Trophoblast cell (in vitro differentiated cells and primary cell): Measurements from ENCODE around the gene CNTNAP4.

Source experiments
- DNase-seq, 2 donors: peaks; one replicate each; pipeline ENCODE4 v3.0.0-alpha.2; 2016
- H2AFZ ChIP-seq: 2 replicates; pipeline ENCODE4 v1.6.1; 2013; ENCODE audit warnings: low read length, moderate library complexity, mild to moderate bottlenecking; ENCODE audit not compliant: insufficient read depth, poor library complexity
- H2AK5ac ChIP-seq: 2 replicates; pipeline ENCODE4 v1.6.1; 2013; ENCODE audit warnings: mild to moderate bottlenecking, low read length
- H2BK120ac ChIP-seq: 2 replicates; pipeline ENCODE4 v1.6.1; 2013; ENCODE audit warnings: low read length, mild to moderate bottlenecking, moderate library complexity; ENCODE audit not compliant: insufficient read depth, poor library complexity
- H2BK12ac ChIP-seq: 2 replicates; pipeline ENCODE4 v1.6.1; 2013; ENCODE audit warnings: mild to moderate bottlenecking, low read length, moderate library complexity
- H2BK5ac ChIP-seq: 2 replicates; pipeline ENCODE4 v1.6.1; 2013; ENCODE audit warnings: low read length, low read depth, moderate library complexity, mild to moderate bottlenecking; ENCODE audit not compliant: poor library complexity
- H3K14ac ChIP-seq: 2 replicates; pipeline ENCODE4 v1.6.1; 2013; ENCODE audit warnings: mild to moderate bottlenecking, low read length
- H3K18ac ChIP-seq: 2 replicates; pipeline ENCODE4 v1.6.1; 2013; ENCODE audit warnings: mild to moderate bottlenecking, low read length
- H3K23ac ChIP-seq: 2 replicates; pipeline ENCODE4 v1.6.1; 2013; ENCODE audit warnings: low read length
- H3K27ac ChIP-seq: 2 replicates; pipeline ENCODE4 v1.5.1; 2013; ENCODE audit warnings: low read depth, mild to moderate bottlenecking, inconsistent platforms, low read length, moderate library complexity
- H3K27me3 ChIP-seq: 2 replicates; pipeline ENCODE4 v1.6.1; 2013; ENCODE audit warnings: inconsistent platforms, mild to moderate bottlenecking, low read length, moderate library complexity; ENCODE audit not compliant: insufficient read depth
- H3K36me3 ChIP-seq, 2 experiments: 1 replicate in 1 of 2; 2 replicates in 1 of 2; pipeline ENCODE4 v1.6.1; 2013; ENCODE audit warnings: low read length in 2 of 2, mild to moderate bottlenecking in 2 of 2, moderate library complexity in 1 of 2; ENCODE audit not compliant: insufficient read depth in 2 of 2, control insufficient read depth in 1 of 2
- H3K4ac ChIP-seq: 2 replicates; pipeline ENCODE4 v1.6.1; 2013; ENCODE audit warnings: low read depth, mild to moderate bottlenecking, low read length, moderate library complexity
- H3K4me1 ChIP-seq, 2 experiments: 1 replicate in 1 of 2; 2 replicates in 1 of 2; pipeline ENCODE4 v1.6.1; 2013; ENCODE audit warnings: low read length in 2 of 2, mild to moderate bottlenecking in 2 of 2, moderate library complexity in 1 of 2; ENCODE audit not compliant: insufficient read depth in 2 of 2, control insufficient read depth in 1 of 2
- H3K4me2 ChIP-seq: 2 replicates; pipeline ENCODE4 v1.6.1; 2013; ENCODE audit warnings: inconsistent platforms, mild to moderate bottlenecking, low read length, moderate library complexity
- H3K4me3 ChIP-seq: 2 replicates; pipeline ENCODE4 v1.5.1; 2013; ENCODE audit warnings: mild to moderate bottlenecking, low read depth, low read length, inconsistent platforms
- H3K79me1 ChIP-seq: one replicate; pipeline ENCODE4 v1.6.1; 2013; ENCODE audit warnings: low read length
- H3K79me2 ChIP-seq: 2 replicates; pipeline ENCODE4 v1.6.1; 2013; ENCODE audit warnings: low read length, mild to moderate bottlenecking; ENCODE audit not compliant: control insufficient read depth, insufficient read depth, poor library complexity
- H3K9ac ChIP-seq: 2 replicates; pipeline ENCODE4 v1.6.1; 2013; ENCODE audit warnings: mild to moderate bottlenecking, low read length
- H3K9me3 ChIP-seq: 2 replicates; pipeline ENCODE4 v1.6.1; 2013; ENCODE audit warnings: low read depth, mild to moderate bottlenecking, control low read depth, inconsistent platforms, low read length; ENCODE audit not compliant: insufficient read depth
- H4K12ac ChIP-seq: 2 replicates; pipeline ENCODE4 v1.6.1; 2013; ENCODE audit warnings: low read depth, mild to moderate bottlenecking, low read length, moderate library complexity
- H4K8ac ChIP-seq: 2 replicates; pipeline ENCODE4 v1.6.1; 2013; ENCODE audit warnings: low read depth, mild to moderate bottlenecking, low read length, moderate library complexity
- H4K91ac ChIP-seq: one replicate; pipeline ENCODE4 v1.6.1; 2013; ENCODE audit warnings: low read depth, mild to moderate bottlenecking, low read length, moderate library complexity
- WGBS: extraction: QIAGEN DNeasy Blood & Tissue Kit; methylation state at CpG from one replicate; pipeline ENCODE4 v1.1.7; 2013; ENCODE audit warnings: missing lambda C conversion rate; ENCODE audit not compliant: insufficient read length, insufficient coverage; ENCODE audit errors: extremely low coverage; 5-methylcytosine and 5-hydroxymethylcytosine counted together

Gene CNTNAP4

GRCh38 chr16:76579277-76579922 lies 302.2 kb downstream of the CNTNAP4 start:
- H3K9ac ChIP-seq, result no peak overlapping the region
- no peak overlapping the region for H3K23ac ChIP-seq
- H2BK5ac ChIP-seq, result no peak overlapping the region
- no peaks in the 10 kb centered on the region for H3K79me1 ChIP-seq
- H3K4me3 ChIP-seq, result no peak overlapping the region
- no peak overlapping the region for H2BK120ac ChIP-seq
- H3K14ac ChIP-seq, result no peak overlapping the region
- H3K79me2 ChIP-seq, result no peaks in the 10 kb centered on the region
- no peaks in the 10 kb centered on the region for H3K36me3 ChIP-seq
- no peak overlapping the region for H4K8ac ChIP-seq
- no peak overlapping the region for H4K91ac ChIP-seq
- DNase-seq, result no peak
- H3K27me3 ChIP-seq, result no peaks in the 10 kb centered on the region
- H3K9me3 ChIP-seq, result no peaks in the 10 kb centered on the region
- H4K12ac ChIP-seq, result no peak overlapping the region
- H3K27ac ChIP-seq, result no peak overlapping the region
- no peak overlapping the region for H2AFZ ChIP-seq
- no peak overlapping the region for H3K18ac ChIP-seq
- no peak overlapping the region for H2BK12ac ChIP-seq
- WGBS, result no CpG with 5 or more reads among the region's 9 CpGs
- H3K4me2 ChIP-seq, result no peak overlapping the region
- H3K4me1 ChIP-seq, result no peaks in the 10 kb centered on the region
- no peak overlapping the region for H3K4ac ChIP-seq
- no peak overlapping the region for H2AK5ac ChIP-seq

- WGBS, result no CpG with 5 or more reads among the region's 6 CpGs
These were observed 306.3 kb downstream of the CNTNAP4 start for GRCh38 chr16:76583466-76583865.

GRCh38 chr16:76583945-76584344 lies 306.7 kb downstream of the CNTNAP4 start:
- no peak overlapping the region for H3K4ac ChIP-seq
- no peaks in the 10 kb centered on the region for H3K79me2 ChIP-seq

More at GRCh38 chr16:76583466-76583865, 306.3 kb downstream of the CNTNAP4 start:
- no peak overlapping the region for H3K4me3 ChIP-seq
- no peak overlapping the region for H4K12ac ChIP-seq
- H2AK5ac ChIP-seq, result no peak overlapping the region
- no peaks in the 10 kb centered on the region for H3K36me3 ChIP-seq
- H4K8ac ChIP-seq, result no peak overlapping the region
- H2BK12ac ChIP-seq, result no peak overlapping the region
- no peak overlapping the region for H3K18ac ChIP-seq
- no peaks in the 10 kb centered on the region for H3K4me1 ChIP-seq
- no peak overlapping the region for H4K91ac ChIP-seq
- H3K79me2 ChIP-seq, result no peaks in the 10 kb centered on the region
- no peak for DNase-seq
- no peak overlapping the region for H3K4ac ChIP-seq
- H3K23ac ChIP-seq, result no peak overlapping the region
- H3K4me2 ChIP-seq, result no peak overlapping the region
- H3K9ac ChIP-seq, result no peak overlapping the region
- no peak overlapping the region for H3K27ac ChIP-seq
- no peak overlapping the region for H2BK120ac ChIP-seq
- H3K9me3 ChIP-seq, result no peaks in the 10 kb centered on the region
- H2BK5ac ChIP-seq, result no peak overlapping the region
- H2AFZ ChIP-seq, result no peak overlapping the region
- H3K79me1 ChIP-seq, result no peaks in the 10 kb centered on the region
- H3K27me3 ChIP-seq, result no peaks in the 10 kb centered on the region
- H3K14ac ChIP-seq, result no peak overlapping the region

DNA sequence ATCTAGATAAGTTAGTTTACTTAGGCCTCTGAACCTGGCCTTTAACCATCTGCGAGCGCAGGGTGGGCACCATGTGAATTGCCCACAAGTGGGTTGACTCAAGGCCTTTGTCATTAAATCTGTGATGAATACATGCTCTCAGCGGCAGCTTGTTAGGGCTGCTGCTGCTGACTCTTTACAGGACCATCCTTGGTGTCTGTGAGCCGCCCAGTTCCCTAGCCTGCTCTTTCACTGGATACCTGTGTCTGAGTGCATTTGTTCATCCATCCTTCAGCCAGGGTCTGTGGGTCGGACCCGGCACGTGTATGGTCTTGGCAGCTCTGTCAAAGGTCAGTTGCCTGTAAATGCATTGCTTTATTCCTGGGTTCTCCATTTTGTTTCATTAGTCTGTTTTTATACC lies 321.3 kb downstream of the CNTNAP4 start:
- Histone ChIP-seq H3K18ac (no peak overlapping the region), H3K27me3 (no peaks in the 10 kb centered on the region), H3K4ac (no peak overlapping the region), H2AFZ (no peak overlapping the region), H2BK5ac (no peak overlapping the region), H3K23ac (no peak overlapping the region), H3K4me3 (no peak overlapping the region), H3K9ac (no peak overlapping the region), H3K79me1 (no peaks in the 10 kb centered on the region), H3K36me3 (no peaks in the 10 kb centered on the region), H3K4me2 (no peak overlapping the region), H3K14ac (no peak overlapping the region), H4K8ac (no peak overlapping the region), H4K91ac (no peak overlapping the region), H3K9me3 (no peaks in the 10 kb centered on the region), H2BK120ac (no peak overlapping the region), H2BK12ac (no peak overlapping the region), H3K4me1 (no peaks in the 10 kb centered on the region), H2AK5ac (no peak overlapping the region), H3K79me2 (no peaks in the 10 kb centered on the region), H4K12ac (no peak overlapping the region), H3K27ac (no peak overlapping the region)
- DNase-seq, result no peak
- no CpG with 5 or more reads among the region's 7 CpGs for WGBS

More at GRCh38 chr16:76583945-76584344, 306.7 kb downstream of the CNTNAP4 start:
- Histone ChIP-seq H3K9ac (no peak overlapping the region), H3K27ac (no peak overlapping the region), H3K4me2 (no peak overlapping the region), H2BK120ac (no peak overlapping the region), H2BK5ac (no peak overlapping the region), H3K79me1 (no peaks in the 10 kb centered on the region), H3K4me1 (no peaks in the 10 kb centered on the region), H3K14ac (no peak overlapping the region), H4K12ac (no peak overlapping the region), H4K91ac (no peak overlapping the region), H4K8ac (no peak overlapping the region), H3K27me3 (no peaks in the 10 kb centered on the region), H3K18ac (no peak overlapping the region), H3K4me3 (no peak overlapping the region), H3K23ac (no peak overlapping the region), H2BK12ac (no peak overlapping the region), H2AFZ (no peak overlapping the region), H2AK5ac (no peak overlapping the region), H3K9me3 (no peaks in the 10 kb centered on the region), H3K36me3 (no peaks in the 10 kb centered on the region)
- WGBS, result no CpG with 5 or more reads among the region's 2 CpGs
- no peak for DNase-seq
